HEK293T (cell line): ENCODE results near the gene PLCG1.

Source experiments
- ELF4 ChIP-seq: fragments of 450-650 bp; IDR thresholded peaks from 2 replicates; pipeline ENCODE4 v1.6.1; 2017; ENCODE audit warnings: antibody characterized with exemption
- FOXM1 ChIP-seq: fragments of 450-650 bp; IDR thresholded peaks from 2 replicates; pipeline ENCODE4 v1.6.1; 2017; ENCODE audit warnings: mild to moderate bottlenecking, borderline replicate concordance
- HDGF ChIP-seq: fragments of 450-650 bp; IDR thresholded peaks from 2 replicates; pipeline ENCODE4 v1.6.1; 2017; ENCODE audit warnings: antibody characterized with exemption, borderline replicate concordance
- TARDBP ChIP-seq: fragments of 450-650 bp; IDR thresholded peaks from 2 replicates; pipeline ENCODE4 v1.6.1; 2016

- TF ChIP-seq ELF4 (no peak), FOXM1 (no peak), TARDBP (no peak), HDGF (no peak)
Measured at GRCh38 chr20:41145821-41146620, 8.7 kb downstream of the PLCG1 start.
